PC-9 (cell line): ENCODE measurements around the gene CHST3. TPM values are rescaled to one million over a fixed set of nuclear protein-coding genes. Genes with fewer than 3 reads are reported as not detected.

Experiments used
- BruUV-seq: library from RNA; stranded (reverse); fragments of 400-500 nt; replicated peaks from 2 replicates; lab custom pipeline; 2021; lab: Mats Ljungman, UMichigan
- CTCF ChIA-PET: fragments of 300-600 bp; sonication (Branson Sonifier 250); formaldehyde crosslinking; loops from one replicate; lab custom pipeline; 2022; ENCODE audit warnings: antibody characterized with exemption; lab: Charles Lee
- POLR2A ChIA-PET: fragments of 300-600 bp; sonication (Branson Sonifier 250); formaldehyde crosslinking; loops from one replicate; lab custom pipeline; 2022; ENCODE audit warnings: antibody characterized with exemption; ENCODE audit not compliant: unreplicated experiment; lab: Charles Lee
- DNase-seq, 2 experiments: peaks; one replicate each; pipeline versions ENCODE4 v3.0.0 to v3.0.0-alpha.2; 2015 to 2022; ENCODE audit warnings: mixed read lengths in 1 of 2
- H2AFZ ChIP-seq: fragments of 200-600 bp; sonication (generic); 2 replicates; pipeline ENCODE4 v1.8.1; 2017; ENCODE audit warnings: antibody characterized with exemption
- H3F3A ChIP-seq: fragments of 200-600 bp; sonication (generic); 2 replicates; pipeline ENCODE4 v1.8.1; 2017; ENCODE audit warnings: antibody characterized with exemption, mild to moderate bottlenecking, low read depth; ENCODE audit not compliant: insufficient read depth
- H3K27ac ChIP-seq: fragments of 200-600 bp; sonication (generic); 2 replicates; pipeline ENCODE4 v1.6.1; 2016; ENCODE audit warnings: mixed run types
- H3K27me3 ChIP-seq: fragments of 200-600 bp; sonication (generic); 2 replicates; pipeline ENCODE4 v1.6.1; 2016; ENCODE audit warnings: low read depth, mixed run types; ENCODE audit not compliant: insufficient read depth
- H3K36me3 ChIP-seq: fragments of 200-600 bp; sonication (generic); 2 replicates; pipeline ENCODE4 v1.6.1; 2016; ENCODE audit warnings: low read depth, mixed run types
- H3K4me1 ChIP-seq: fragments of 200-600 bp; sonication (generic); replicated peaks from 2 replicates; pipeline ENCODE4 v1.6.1; 2016; ENCODE audit warnings: mixed run types; ENCODE audit not compliant: insufficient read depth
- H3K4me2 ChIP-seq: fragments of 200-600 bp; sonication (generic); 2 replicates; pipeline ENCODE4 v1.6.1; 2017; ENCODE audit warnings: mixed run types
- H3K4me3 ChIP-seq: fragments of 200-600 bp; sonication (generic); 2 replicates; pipeline ENCODE4 v1.6.1; 2016; ENCODE audit warnings: mixed run types
- H3K79me2 ChIP-seq: fragments of 200-600 bp; sonication (generic); 2 replicates; pipeline ENCODE4 v1.6.1; 2017; ENCODE audit warnings: low read depth, mixed run types
- H3K9me2 ChIP-seq: fragments of 200-600 bp; sonication (generic); 2 replicates; pipeline ENCODE4 v1.8.1; 2017; ENCODE audit warnings: mild to moderate bottlenecking; ENCODE audit not compliant: insufficient read depth
- H3K9me3 ChIP-seq: fragments of 200-600 bp; sonication (generic); 2 replicates; pipeline ENCODE4 v1.8.1; 2016; ENCODE audit warnings: low read depth; ENCODE audit not compliant: insufficient read depth
- H4K20me1 ChIP-seq: fragments of 200-600 bp; sonication (generic); 2 replicates; pipeline ENCODE4 v1.8.1; 2017; ENCODE audit not compliant: insufficient read depth
- CTCF ChIP-seq: fragments of 200-600 bp; sonication (generic); conservative IDR thresholded peaks from 2 replicates; pipeline ENCODE4 v1.6.1; 2017; ENCODE audit warnings: mixed run types, antibody characterized with exemption, mild to moderate bottlenecking, moderate library complexity
- EZH2 ChIP-seq: fragments of 200-600 bp; sonication (generic); IDR thresholded peaks from 2 replicates; pipeline ENCODE4 v1.8.0; 2017; ENCODE audit warnings: antibody characterized with exemption, low read depth
- intact Hi-C: fragments of 100-400 bp; cut with micrococcal nuclease; formaldehyde crosslinking; loops from one replicate; pipeline ENCODE4 v1.10.0; 2022; ENCODE audit not compliant: unreplicated experiment
- total RNA-seq: library from RNA; stranded (reverse); gene quantifications from 2 replicates; pipeline ENCODE4 v1.2.3, GENCODE V29; 2021

The CHST3 gene
- total RNA-seq, 1 experiment from 2014 or later = 23.3 TPM

DNA sequence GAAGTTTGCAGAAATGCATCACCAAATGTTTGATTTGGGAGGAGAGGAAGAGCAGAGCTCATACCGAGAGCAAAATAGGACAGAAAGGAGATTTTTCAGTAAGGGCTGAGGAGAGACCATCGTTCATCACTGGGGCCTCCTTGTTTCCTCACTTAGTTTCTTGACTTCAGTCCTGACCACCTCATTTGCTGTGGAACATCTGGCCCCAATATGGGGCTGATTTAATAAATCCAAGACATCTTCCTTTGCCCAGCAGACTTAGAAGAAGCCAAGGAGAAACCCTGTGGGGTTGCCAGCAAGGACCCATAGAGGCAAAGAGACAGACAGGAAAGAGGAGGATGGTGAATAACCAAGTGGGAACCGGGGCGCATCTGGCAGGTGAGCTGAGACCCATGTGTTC lies 60.4 kb downstream of the CHST3 start:
- DNase-seq = no peak
- ChIA-PET POLR2A (interaction anchor here (0.6 kb wide), 1 partner anchor 306 kb away, joined by 9 read pairs; no protein-coding TSS in a partner anchor), CTCF (interaction anchor here (0.5 kb wide), 1 partner anchor 710 kb away, joined by 9 read pairs; no protein-coding TSS in a partner anchor)
- no TSS peak for BruUV-seq
- H3K4me3 ChIP-seq = no peak overlapping the region
- intact Hi-C loops = no loop called here
- H3K4me1 ChIP-seq = peaks cover 24% of the 10 kb centered on the region
- H3K9me3 ChIP-seq = peaks cover 10% of the 10 kb centered on the region
- peaks cover 21% of the 10 kb centered on the region; the same call in 1 of the 2 replicates for H3F3A ChIP-seq
- no peaks in the 10 kb centered on the region for H3K27me3 ChIP-seq
- no peaks in the 10 kb centered on the region for H4K20me1 ChIP-seq
- no peaks in the 10 kb centered on the region for H3K36me3 ChIP-seq
- H3K4me2 ChIP-seq = no peak overlapping the region
- H3K27ac ChIP-seq = no peak overlapping the region
- H2AFZ ChIP-seq = no peak overlapping the region
- TF ChIP-seq EZH2 (no peak), CTCF (no peak)
- no peaks in the 10 kb centered on the region for H3K79me2 ChIP-seq
- H3K9me2 ChIP-seq = no peaks in the 10 kb centered on the region

- Histone ChIP-seq H3K4me2 (no peak overlapping the region), H3F3A (peaks cover 21% of the 10 kb centered on the region; the same call in 1 of the 2 replicates), H4K20me1 (no peaks in the 10 kb centered on the region), H3K9me2 (no peaks in the 10 kb centered on the region), H2AFZ (no peak overlapping the region), H3K79me2 (no peaks in the 10 kb centered on the region), H3K27me3 (no peaks in the 10 kb centered on the region), H3K4me3 (no peak overlapping the region), H3K36me3 (no peaks in the 10 kb centered on the region), H3K27ac (no peak overlapping the region), H3K4me1 (peaks cover 24% of the 10 kb centered on the region), H3K9me3 (peaks cover 10% of the 10 kb centered on the region)
- CTCF ChIA-PET = interaction anchor here (0.5 kb wide), 1 partner anchor 711 kb away, joined by 9 read pairs; no protein-coding TSS in a partner anchor
- no TSS peak for BruUV-seq
- TF ChIP-seq EZH2 = no peak
- TF ChIP-seq CTCF = no peak
- intact Hi-C loops = no loop called here
- POLR2A ChIA-PET = no interaction called here
- DNase-seq = no peak
Measured at GRCh38 chr10:72025400-72025799, 61.2 kb downstream of the CHST3 start.

GRCh38 chr10:72025832-72026231 lies 61.6 kb downstream of the CHST3 start:
- BruUV-seq = no TSS peak
- peaks cover 24% of the 10 kb centered on the region for H3K4me1 ChIP-seq
- POLR2A ChIA-PET = interaction anchor here (0.6 kb wide), 1 partner anchor 1143 kb away, joined by 3 read pairs; no protein-coding TSS in a partner anchor
- H3K4me3 ChIP-seq = no peak overlapping the region
- CTCF ChIA-PET = no interaction called here
- no peak overlapping the region for H3K4me2 ChIP-seq
- H4K20me1 ChIP-seq = no peaks in the 10 kb centered on the region
- no peaks in the 10 kb centered on the region for H3K9me2 ChIP-seq
- H2AFZ ChIP-seq = no peak overlapping the region
- H3K9me3 ChIP-seq = peaks cover 10% of the 10 kb centered on the region
- peaks cover 21% of the 10 kb centered on the region; the same call in 1 of the 2 replicates for H3F3A ChIP-seq
- H3K79me2 ChIP-seq = no peaks in the 10 kb centered on the region
- H3K36me3 ChIP-seq = no peaks in the 10 kb centered on the region
- TF ChIP-seq CTCF (no peak), EZH2 (no peak)
- intact Hi-C loops = no loop called here
- H3K27ac ChIP-seq = no peak overlapping the region
- H3K27me3 ChIP-seq = no peaks in the 10 kb centered on the region
- no peak for DNase-seq
